Body of pancreas (tissue), 4 donors: ENCODE results near the gene TSC22D2. TPM values are rescaled to one million over a fixed set of nuclear protein-coding genes. Genes with fewer than 3 reads are reported as not detected.
"Not testable (repeated sequence)": the region's sequence is repeated elsewhere in the genome, so short reads cannot be mapped to it uniquely, and the experiment has no call there.

Experiments
- ATAC-seq: fragments of 150-250 bp; one replicate; pipeline ENCODE4 v1.9.1; 2016
- DNase-seq, 4 donors: peaks; one replicate each; pipeline ENCODE4 v3.0.0-alpha.2; 2019
- H3K27ac ChIP-seq, 4 donors: fragments of 200-600 bp; sonication (generic); 1 replicate in 3 of 4; 2 replicates in 1 of 4; pipeline versions ENCODE4 v1.5.1 to v1.6.1; 2016 to 2019; ENCODE audit warnings: mild to moderate bottlenecking in 1 of 4, mixed read lengths in 1 of 4, moderate library complexity in 1 of 4
- H3K27me3 ChIP-seq, 2 donors: fragments of 200-600 bp; sonication (generic); one replicate each; pipeline ENCODE4 v1.6.0; 2016; ENCODE audit warnings: mild to moderate bottlenecking in 1 of 2
- H3K36me3 ChIP-seq, 2 donors: fragments of 200-600 bp; sonication (generic); replicated peaks in 1 of 2; 2 replicates each; pipeline ENCODE4 v1.5.1; 2016; ENCODE audit warnings: low read depth in 2 of 2; ENCODE audit not compliant: insufficient read depth in 1 of 2
- H3K4me1 ChIP-seq: fragments of 200-600 bp; sonication (generic); one replicate; pipeline ENCODE4 v1.6.0; 2016
- H3K4me3 ChIP-seq, 2 donors: fragments of 200-600 bp; sonication (generic); 1 replicate in 1 of 2; 2 replicates in 1 of 2; pipeline ENCODE4 v1.5.1; 2016 to 2019
- H3K9me3 ChIP-seq, 3 donors: fragments of 200-600 bp; sonication (generic); 1 replicate in 2 of 3; 2 replicates in 1 of 3; pipeline ENCODE4 v1.5.1; 2016
- CTCF ChIP-seq, 7 experiments: fragments of 450-650 bp in 4 of 7; fragments of 200-600 bp in 3 of 7; sonication (generic) in 3 of 7; IDR thresholded peaks; one replicate each; pipeline ENCODE4 v1.5.1; 2016 to 2019; ENCODE audit warnings: antibody characterized with exemption in 7 of 7
- POLR2A ChIP-seq, 3 donors: fragments of 450-650 bp; IDR thresholded peaks; one replicate each; pipeline ENCODE4 v1.6.1; 2016; ENCODE audit warnings: antibody characterized with exemption in 3 of 3, mild to moderate bottlenecking in 2 of 3
- WGBS, 2 donors: methylation state at CpG; one replicate each; pipeline ENCODE4 v1.1.5; 2017; 5-methylcytosine and 5-hydroxymethylcytosine counted together
- intact Hi-C: fragments of 100-400 bp; cut with DNase I; formaldehyde crosslinking; loops from one replicate; pipeline ENCODE4 v1.15.1; 2023
- total RNA-seq, 2 donors: library from RNA; depleted of rRNA; stranded (reverse); fragments of >200 nt; gene quantifications; one replicate each; pipeline ENCODE4 v1.1.0, GENCODE V29; 2016

Gene TSC22D2
- total RNA-seq, 2 donors from 2014 or later = 9.1 to 15.8 TPM

GRCh38 chr3:150494411-150494977 is 86.4 kb downstream of the TSC22D2 start:
- no peak for DNase-seq
- TF ChIP-seq POLR2A (IDR thresholded peaks at IDR 0.05) (no peak), CTCF (IDR thresholded peaks at IDR 0.05) (no peak)
- ATAC-seq = no peak
- no peaks in the 10 kb centered on the region for H3K27me3 ChIP-seq
- no peak overlapping the region for H3K4me3 ChIP-seq
- intact Hi-C loops = no loop called here
- H3K27ac ChIP-seq = no peak overlapping the region
- H3K9me3 ChIP-seq = no peaks in the 10 kb centered on the region
- WGBS, 2 donors = 89% methylated on average over 5 of the region's 5 CpGs
- no peaks in the 10 kb centered on the region for H3K36me3 ChIP-seq
- H3K4me1 ChIP-seq = no peaks in the 10 kb centered on the region

- TF ChIP-seq POLR2A (IDR thresholded peaks at IDR 0.05) (no peak), CTCF (IDR thresholded peaks at IDR 0.05) (no peak)
- H3K36me3 ChIP-seq = no peaks in the 10 kb centered on the region
- intact Hi-C loops = loop anchor here (5.0 kb wide), 1 partner anchor 208 kb away; no protein-coding TSS in a partner anchor
- H3K27ac ChIP-seq = no peak overlapping the region
- H3K27me3 ChIP-seq = no peaks in the 10 kb centered on the region
- 73 to 78% methylated on average over 1 of the region's 1 CpG for WGBS, 2 donors
- H3K9me3 ChIP-seq = no peaks in the 10 kb centered on the region
- H3K4me3 ChIP-seq = no peak overlapping the region
- DNase-seq = no peak
- no peak for ATAC-seq
- H3K4me1 ChIP-seq = no peaks in the 10 kb centered on the region
These were observed 87.1 kb downstream of the TSC22D2 start for GRCh38 chr3:150495149-150495548.

GRCh38 chr3:150495563-150496168 is 87.6 kb downstream of the TSC22D2 start:
- ATAC-seq (no peak), DNase-seq (no peak)
- H3K4me3 ChIP-seq = no peak overlapping the region
- no peak overlapping the region for H3K27ac ChIP-seq
- no peaks in the 10 kb centered on the region for H3K4me1 ChIP-seq
- 1 to 2% methylated on average over 2 of the region's 2 CpGs for WGBS, 2 donors
- no peak for TF ChIP-seq POLR2A (IDR thresholded peaks at IDR 0.05)
- peak; percentile 33 to 92 (median 81) for TF ChIP-seq CTCF (IDR thresholded peaks at IDR 0.05)
- H3K36me3 ChIP-seq = no peaks in the 10 kb centered on the region
- H3K27me3 ChIP-seq = no peaks in the 10 kb centered on the region
- no peaks in the 10 kb centered on the region for H3K9me3 ChIP-seq
- intact Hi-C loops = loop anchor here (5.0 kb wide), 1 partner anchor 208 kb away; no protein-coding TSS in a partner anchor

- Histone ChIP-seq H3K27ac (no peak overlapping the region), H3K27me3 (no peaks in the 10 kb centered on the region), H3K9me3 (peaks cover 0 to 6% (median 0%) of the 10 kb centered on the region in 3 donors), H3K4me3 (no peak overlapping the region), H3K36me3 (no peaks in the 10 kb centered on the region), H3K4me1 (no peaks in the 10 kb centered on the region)
- intact Hi-C loops = loop anchor here (5.0 kb wide), 1 partner anchor 211 kb away; no protein-coding TSS in a partner anchor
- 44 to 49% methylated on average over 2 of the region's 2 CpGs for WGBS, 2 donors
- ATAC-seq = no peak
- TF ChIP-seq POLR2A (IDR thresholded peaks at IDR 0.05) (no peak), CTCF (IDR thresholded peaks at IDR 0.05) (no peak)
- no peak for DNase-seq
These were observed 89.9 kb downstream of the TSC22D2 start for GRCh38 chr3:150497956-150498355.

GRCh38 chr3:150500960-150501359 is 92.9 kb downstream of the TSC22D2 start:
- H3K27me3 ChIP-seq, H3K27ac ChIP-seq, DNase-seq, H3K36me3 ChIP-seq, intact Hi-C loops, ATAC-seq, H3K4me3 ChIP-seq, H3K4me1 ChIP-seq, H3K9me3 ChIP-seq: not testable (repeated sequence)
- WGBS, 2 donors = 78 to 100% methylated on average over 1 of the region's 1 CpG
